ENCODE results near the gene STOML1.
A peak's percentile ranks its signal among the peaks of the same experiment; 100 is the strongest.

Gene STOML1

DNA sequence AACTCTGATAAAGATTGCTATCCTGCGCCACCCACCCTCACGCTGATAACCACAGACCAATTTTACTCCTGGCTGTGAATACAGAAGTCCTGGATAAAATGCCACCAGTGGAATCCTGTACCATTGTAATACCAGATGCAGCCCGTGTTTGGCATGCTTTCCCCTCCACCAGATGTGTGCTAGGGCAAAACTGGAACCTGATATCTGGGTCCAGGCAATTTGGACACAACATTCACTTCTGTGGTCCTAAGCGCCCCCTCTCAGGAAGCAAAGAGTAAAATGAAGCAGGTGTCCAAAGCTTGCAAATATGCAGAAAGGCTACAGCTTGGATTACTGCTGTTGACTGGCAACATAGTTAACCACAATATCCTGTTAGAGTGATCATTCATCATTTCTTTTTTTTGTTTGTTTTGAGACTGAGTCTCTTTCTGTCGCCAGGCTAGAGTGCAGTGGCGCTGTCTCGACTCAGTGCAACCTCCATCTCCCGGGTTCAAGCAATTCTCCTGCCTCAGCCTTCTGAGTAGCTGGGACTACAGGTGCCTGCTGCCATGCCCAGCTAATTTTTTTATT is 33.0 kb downstream of the STOML1 start:
- DNase-seq: no peak

DNA sequence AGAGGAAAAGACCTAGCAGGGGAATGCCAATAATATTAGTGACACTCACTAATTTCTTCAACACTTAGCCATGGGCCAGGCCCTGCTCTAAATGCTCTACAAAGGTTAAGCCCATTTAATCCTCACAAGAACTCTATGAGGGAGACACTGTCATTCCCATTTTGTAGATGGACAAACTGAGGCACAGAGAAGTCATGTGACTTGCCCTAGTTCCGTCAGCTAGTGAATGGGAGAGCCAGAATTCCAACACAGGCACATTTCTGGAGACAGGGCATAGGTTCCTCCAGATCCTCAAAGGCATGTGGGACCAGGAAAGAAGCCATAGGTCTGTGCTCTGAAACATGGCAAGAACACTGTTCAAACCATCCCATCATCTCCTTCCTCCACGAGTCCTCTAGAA is 34.3 kb downstream of the STOML1 start:
- DNase-seq: no peak

DNA sequence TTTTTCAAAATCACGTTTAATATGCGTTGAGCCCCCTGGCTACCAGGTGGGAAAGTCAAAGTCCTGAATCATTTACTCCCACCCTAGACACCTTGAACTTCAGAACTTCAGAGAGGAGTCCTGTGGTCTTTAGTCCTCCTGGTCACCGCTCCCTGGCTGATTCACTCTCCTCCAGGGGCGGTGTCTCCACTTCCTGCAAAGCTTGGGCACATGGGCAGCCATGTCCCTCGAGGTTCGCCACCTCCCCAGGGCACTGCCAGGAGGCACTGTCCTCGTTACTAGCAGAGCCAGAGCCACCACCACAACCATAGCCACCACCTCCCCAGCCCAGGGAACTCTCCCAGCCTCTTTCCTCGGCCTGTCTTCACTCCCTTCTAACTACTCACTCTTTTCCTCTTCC is 34.8 kb downstream of the STOML1 start:
- DNase-seq: no peak

DNA sequence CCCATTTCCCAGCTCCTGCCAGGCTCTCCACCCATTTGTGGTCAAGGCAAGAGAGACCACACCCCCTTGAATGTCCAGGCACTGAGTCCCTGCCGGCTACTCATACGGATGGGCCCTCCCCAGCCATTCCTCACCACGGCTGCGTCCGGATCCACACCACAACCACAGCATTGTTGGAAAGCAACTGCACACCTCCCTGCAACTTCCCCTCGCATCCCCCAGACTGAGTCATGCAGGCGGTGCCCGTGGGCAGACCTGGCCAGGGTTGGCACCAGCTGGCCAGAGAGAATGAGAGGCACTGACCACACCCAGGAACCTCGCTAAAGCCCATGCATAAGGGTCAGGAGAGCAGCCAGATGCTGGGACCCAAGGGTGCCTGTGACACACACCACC is 35.4 kb downstream of the STOML1 start:
- DNase-seq: no peak

DNA sequence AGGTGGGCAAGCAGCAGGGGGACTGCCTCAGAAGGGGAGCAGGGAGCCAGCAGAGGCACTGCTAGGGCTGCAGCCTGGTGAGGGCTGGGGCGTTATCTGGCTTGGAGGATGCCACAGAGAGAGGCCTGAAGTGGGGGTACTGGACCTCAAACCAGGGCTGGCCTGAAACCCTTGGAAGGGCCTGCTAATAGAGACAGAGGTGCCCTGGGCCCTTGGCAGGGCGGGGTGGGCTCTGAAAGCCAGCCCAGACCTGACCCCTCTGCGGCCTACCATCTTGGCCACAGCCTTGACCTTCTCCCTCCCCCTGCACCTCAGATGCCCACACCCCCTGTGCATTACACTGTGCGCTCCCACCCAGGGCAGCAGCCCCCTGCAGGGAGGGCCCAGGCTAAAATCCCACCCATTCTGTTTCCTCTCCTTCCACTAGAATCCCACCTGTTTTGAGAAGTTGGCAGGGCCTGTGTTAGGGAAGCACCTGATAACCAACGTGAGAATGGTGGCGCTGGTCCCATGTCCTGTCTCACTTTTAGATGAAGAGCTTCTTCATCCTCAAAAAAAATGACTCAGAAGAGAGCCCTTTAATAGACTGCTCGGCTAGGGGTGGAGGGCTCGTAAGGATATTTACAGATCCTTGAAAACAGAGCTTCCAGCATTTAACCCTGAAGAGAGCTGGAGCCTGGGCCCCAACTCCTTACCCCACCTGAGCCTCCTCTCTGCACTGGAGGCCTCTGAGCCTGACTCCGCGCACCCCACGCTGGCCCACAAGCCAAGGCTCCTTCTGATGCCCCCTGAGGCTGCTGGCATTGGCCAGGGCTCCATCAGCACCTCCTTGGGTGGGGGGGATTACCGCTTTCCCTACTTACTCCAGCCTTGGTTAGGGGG is 36.0 kb downstream of the STOML1 start:
- DNase-seq: no peak

DNA sequence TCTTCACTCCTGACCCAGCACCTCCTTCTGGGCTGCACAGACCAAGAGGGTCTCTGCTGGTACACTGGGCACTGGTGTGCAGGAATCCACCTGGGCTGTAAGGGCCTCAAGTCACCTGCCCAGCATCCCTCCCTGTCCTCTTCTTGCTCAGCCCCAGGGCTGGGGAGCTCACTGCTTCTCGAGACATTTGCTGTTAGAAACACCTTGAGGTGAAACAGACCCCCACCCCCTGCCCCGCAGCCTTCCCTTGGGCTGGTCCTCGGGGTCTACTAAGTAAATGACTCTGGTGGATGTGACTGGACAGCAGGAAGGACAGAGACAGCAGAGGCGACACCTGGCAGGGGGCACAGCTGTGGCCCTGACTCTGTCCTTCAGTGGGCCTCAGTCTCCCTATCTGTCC is 36.8 kb downstream of the STOML1 start:
- DNase-seq: no peak

DNA sequence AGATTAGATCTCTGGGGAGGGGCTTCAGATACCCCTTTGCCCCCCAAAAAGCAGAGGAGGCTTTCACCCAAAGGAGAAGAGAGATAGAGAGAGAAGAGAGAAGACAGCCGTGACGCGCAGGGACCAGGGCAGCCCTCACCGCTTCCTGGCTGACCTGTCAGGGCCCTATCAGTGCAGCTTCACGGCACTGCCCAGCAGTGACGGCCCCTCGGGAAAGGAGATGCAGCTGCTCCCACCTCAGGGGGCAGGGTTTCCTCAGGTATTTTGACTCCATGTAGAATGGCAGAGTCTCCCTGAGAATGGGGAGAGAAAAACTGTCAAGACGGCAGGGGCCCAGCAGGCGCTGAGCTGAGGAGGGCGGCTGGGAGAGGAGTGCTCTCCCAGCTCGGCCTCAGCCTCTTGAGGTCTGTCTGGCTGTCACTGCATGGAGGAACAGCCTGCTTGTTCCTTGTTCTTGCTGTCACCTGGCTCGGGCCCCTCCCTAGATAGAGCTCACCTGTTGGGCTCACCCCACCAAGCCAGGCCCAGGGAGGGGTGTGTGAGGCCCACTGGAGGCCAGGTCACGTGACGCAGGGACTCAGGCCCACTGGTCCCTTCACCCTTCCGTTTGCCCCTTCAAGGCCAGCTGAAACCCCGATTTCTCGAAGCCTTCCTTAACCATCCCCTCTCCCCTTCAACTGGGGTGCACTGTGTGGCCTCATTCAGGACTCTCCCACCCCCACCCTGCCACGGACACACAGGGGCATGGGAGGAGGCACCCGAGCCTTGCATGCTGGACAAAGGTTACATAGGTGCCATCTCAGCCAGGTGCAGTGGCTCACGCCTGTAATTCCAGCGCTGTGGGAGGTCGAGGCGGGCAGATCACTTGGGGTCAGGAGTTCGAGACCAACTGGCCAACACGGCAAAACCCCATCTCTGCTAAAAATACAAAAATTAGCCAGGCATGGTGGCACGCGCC is 37.6 kb downstream of the STOML1 start:
- DNase-seq: no peak

DNA sequence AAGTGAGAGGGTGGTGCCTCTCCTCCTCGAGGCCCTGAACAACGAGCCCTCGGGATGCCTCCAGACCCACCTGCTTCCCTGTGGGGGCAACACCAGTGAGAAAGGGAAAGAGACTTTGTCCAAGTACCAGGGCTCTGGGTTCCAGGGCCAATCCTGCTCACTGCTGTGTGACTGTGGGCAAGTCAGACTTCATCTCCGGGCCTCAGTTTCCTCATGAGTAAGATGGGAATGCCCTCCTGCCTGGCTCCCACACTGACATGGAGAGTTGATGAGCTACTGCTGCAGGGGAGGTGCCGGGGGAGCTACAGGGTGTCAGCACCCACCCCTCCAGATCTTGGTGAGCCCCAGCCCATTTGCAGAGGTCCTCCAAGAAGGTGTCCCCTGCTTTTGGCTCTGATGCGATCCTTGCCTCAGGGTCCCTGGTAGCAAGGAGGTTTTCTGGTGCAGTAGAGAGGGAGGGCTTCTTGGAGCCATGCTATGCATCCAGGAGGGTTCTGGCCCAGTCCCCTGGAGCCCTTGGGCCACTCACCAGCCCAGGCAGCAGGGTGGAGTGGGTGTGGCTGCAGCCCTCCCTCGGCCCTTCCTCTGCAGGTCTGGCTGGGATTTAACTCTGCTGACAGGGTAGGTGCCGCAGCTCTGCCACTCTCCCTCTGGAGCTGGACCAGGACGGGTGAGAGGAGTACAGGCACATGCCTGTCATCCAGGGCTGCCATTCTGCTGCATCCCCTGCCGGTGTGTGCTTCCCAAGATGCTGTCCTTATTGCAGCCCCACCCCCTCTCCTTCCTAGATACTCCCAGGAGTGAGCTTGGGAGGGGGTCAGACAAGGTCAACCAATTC is 39.0 kb downstream of the STOML1 start:
- no peak for DNase-seq

DNA sequence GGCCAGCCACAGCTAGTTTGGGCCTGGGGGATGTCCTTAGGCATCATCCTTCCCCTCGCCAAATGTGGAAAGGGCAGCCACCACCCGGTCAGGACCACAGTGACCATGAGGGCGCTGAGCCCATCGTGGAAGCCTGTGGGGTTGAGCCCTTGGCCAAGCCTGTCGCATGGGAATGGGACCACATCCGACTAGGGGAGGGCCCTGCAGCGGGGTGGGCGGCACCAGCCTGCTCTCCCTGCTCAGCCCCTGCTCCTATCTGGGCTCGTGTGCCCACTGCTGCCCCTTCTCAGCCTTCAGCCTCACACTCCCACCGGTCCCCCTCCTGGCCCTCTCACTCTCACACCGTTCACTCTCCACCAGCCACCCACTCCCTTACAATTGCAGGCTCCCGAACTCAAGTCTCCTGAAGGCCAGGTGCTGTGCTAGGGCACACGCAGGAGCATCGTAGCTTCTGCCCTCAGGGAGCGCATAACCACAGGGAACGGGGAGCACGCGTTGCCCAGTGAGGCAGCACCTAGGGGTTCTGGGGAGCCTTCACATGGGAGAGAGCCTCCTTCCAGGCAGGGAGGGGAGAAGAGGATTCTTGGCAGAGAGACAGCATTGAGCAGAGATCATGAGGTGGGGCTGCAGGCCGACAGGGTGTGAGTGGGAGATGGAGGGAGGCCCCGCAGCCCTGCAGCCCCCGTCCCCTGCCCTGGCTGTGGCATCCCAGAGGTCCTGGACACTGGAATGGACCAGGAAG is 39.8 kb downstream of the STOML1 start:
- DNase-seq: no peak

DNA sequence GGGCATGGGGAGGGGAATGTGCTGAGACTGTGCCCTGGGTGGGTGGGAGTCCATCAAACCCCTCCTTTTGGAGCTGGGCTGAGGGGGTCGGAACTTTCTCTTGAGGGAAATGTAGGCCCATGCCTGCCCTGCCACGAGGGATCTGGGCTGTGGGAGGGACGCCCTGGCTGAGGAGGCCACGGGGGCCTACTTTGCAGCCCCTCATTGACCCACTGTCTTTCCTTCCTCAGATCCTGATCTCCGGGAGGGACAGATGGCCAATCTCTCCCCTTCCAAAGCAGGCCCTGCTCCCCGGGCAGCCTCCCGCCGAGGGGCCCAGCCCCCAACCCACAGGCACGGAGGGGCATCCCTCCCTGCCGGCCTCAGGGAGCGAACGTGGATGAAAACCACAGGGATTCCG is 40.5 kb downstream of the STOML1 start:
- no peak for DNase-seq

DNA sequence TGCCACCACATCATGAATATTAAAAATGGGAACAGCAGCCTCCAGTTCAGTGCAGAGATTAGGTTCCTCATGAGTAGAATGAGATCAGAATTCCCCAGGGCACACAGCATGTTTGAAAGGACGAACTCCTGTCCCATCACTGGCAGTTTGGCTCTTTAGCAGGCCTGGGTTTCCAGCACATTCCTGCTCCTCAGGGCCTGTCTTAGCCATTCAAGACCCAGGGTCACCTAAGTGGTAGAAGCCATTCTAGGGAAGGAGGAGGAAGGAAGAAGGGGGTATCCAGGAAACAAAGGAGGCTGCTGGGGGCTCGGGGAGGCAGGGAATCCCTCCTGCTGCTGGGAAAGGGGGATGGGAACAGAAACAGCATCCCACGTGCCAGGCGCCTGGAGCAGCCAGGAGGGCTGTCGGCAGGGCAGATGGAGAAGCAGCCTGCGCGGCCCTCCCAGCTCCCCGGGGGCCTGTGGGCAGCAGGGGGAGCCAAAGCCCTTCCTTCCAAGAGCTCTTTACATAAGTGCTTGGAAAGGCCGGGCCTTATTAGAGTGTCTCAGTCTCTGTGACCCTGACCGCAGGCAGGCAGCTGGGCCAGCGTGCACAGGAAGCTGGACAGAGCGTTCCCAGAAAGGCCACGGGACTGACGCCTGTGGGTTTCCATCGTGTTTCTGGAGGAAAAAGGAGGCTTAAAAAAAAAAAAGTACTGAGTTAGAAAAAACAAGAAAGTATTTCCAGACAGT is 41.1 kb downstream of the STOML1 start:
- DNase-seq: peak; percentile 83

DNA sequence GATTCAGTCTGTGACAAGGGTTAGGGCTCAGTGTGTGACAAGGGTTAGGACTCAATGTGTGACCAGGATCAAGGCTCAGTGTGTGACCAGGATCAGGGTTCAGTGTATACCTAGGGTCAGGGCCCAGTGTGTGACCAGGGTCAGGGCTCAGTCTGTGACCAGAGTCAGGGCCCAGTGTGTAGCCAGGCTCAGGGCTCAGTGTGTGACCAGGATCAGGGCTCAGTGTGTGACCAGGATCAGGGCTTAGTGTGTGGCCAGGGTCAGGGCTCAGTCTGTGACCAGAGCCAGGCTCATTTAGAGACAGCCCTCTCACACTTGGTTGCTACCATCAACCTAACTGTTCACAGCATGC is 41.6 kb downstream of the STOML1 start:
- DNase-seq: no peak

DNA sequence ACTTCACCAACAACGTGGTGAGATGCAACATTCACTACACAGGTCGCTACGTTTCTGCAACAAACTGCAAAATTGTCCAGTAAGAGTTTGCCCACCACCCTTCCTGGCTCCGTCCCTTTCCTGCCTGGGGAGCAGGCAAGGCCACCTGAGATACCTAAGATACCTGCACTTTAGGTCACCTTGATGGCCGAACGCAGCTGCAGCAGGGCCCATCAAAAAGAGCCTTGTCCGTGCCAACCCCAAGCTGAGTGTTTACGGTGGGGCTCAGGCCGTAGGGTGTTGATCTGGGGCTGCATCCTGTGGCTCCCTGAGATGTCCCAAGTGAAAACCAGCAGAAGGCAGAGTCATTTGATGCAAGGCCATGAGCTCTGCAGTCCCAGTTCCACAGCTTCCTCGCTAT is 42.6 kb downstream of the STOML1 start:
- no peak for DNase-seq

DNA sequence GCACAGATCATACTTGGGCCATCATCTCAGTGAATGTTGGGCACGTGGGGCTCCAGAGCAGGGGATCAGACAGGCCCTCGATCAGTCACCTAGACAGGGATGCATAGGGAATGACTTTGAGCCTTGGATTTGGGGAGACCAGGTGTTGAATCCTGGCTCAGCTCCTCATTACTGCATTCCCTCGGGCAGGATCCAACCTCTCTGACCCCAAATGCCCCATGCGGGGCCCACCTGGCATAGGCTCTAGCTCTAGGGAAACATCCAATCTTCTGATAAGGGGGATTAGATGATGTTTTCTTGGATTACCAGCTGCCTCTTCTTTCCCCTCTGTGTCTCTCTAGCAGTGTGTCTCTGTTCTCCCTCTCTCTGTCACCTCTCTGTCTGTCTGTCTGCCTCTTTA is 43.1 kb downstream of the STOML1 start:
- no peak for DNase-seq

DNA sequence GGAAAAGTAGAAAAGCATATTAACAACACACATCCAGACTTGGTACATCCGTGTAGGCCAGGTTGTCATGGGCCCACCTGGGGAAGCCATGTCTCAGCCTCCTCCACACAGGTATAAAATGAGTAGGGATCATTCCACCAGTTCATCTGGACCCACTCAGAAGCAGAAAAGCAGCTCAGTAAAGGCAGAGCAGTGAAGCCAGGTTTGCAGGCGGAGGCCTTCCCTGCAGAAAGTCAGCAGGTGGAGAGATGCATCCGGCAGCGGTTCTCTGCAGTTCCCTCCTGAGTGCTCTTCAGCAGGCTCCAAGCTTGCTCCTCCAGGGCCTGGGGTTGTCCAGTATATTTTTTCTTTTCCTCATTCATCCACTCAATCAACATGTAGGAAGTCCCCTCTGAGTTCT is 43.7 kb downstream of the STOML1 start:
- DNase-seq: no peak

DNA sequence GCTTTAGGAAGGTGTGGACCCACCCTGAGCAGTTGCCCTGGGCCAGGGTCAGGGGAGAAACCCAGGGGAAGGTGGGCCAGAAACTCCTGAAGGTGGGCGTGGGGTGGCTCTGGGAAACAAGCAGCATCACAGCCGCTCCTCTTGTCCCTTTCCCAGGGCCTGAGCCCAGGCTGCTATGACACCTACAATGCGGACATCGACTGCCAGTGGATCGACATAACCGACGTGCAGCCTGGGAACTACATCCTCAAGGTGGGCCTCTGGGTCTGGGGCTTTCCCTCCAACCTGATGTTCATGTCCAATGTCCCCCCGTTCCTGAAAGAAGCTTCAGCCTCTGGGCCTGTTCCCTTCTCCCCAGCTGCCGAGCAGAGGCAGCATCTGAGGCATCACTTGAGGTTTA is 44.4 kb downstream of the STOML1 start:
- DNase-seq: no peak

DNA sequence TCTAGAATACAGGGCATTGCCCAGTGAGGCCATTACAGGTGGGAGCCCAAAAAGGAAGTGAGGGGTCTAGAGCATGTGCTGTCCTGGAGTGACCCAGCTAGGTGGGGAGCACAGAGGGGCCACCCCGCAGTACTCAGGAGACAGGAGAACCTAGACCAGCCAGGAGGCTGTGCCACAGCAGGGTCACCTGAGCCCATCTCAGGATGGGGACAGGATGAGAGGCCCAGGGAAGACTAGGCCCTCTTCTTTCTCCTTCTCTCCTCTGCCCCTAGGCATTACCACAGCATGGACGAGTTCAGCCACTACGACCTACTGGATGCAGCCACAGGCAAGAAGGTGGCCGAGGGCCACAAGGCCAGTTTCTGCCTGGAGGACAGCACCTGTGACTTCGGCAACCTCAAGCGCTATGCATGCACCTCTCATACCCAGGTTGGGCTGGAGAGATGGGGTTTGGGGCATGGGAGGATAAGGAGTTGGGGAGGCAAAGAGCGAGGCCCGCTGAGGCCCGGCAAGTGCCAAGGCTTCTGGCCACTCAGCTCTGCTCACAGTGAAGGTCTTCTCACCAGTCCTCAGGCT is 45.2 kb downstream of the STOML1 start:
- DNase-seq: no peak

DNA sequence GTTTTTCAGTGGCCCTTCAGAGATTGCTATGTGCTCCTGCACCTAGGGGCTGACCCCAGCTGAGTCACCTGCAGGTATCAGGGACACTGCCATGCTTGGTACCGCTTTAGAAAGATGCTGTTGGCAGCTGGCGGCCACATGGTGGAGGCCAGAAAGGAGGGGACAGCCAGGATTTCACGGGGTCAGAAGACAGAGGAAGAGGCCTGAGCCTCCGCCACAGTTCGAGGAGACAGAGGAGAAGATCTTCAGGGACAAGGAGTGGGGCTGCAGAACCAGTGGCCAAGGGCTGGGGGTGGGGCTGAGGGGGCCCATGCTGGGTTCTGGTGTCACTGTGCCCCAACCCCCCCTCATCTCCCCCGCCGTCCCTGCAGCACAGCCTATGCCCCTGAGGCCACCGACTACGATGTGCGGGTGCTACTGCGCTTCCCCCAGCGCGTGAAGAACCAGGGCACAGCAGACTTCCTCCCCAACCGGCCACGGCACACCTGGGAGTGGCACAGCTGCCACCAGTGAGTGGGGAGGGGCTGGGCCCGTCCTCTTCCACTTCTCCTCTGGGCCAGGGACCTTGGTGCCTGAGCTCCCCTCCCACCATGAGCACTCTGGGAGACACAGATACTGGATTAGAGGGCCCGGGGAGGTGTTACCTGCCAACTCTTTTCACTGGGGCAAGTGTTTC is 45.9 kb downstream of the STOML1 start:
- DNase-seq: no peak

DNA sequence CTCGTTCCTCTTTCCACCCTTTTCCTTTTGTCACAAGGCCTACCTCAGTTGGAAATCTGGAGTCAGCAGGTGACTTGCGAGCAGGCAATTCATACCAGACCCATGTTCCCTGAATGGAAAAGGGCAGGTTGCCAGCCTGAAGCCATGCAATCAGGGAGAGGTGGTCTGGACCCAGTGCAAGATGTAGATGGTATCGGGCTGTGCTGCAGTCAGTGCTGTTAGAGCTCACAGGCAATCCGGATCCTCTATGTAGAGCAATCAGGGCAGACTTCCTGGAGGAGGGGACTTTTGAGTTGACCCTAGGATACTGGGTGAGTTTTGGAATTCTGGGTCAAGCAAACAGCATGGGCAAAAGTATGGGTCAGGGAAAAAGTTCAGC is 47.0 kb downstream of the STOML1 start:
- DNase-seq: no peak
